Liver (tissue), 9 donors: ENCODE results near the gene SIT1. TPM values are rescaled to one million over a fixed set of nuclear protein-coding genes. Genes with fewer than 3 reads are reported as not detected.

Experiments
- DNase-seq: peaks from one replicate; pipeline ENCODE4 v3.0.0-alpha.2; 2017; ENCODE audit warnings: low spot score
- H3K27ac ChIP-seq, 2 donors: one replicate each; pipeline ENCODE4 v1.7.0; 2013; ENCODE audit warnings: inconsistent platforms in 2 of 2, low read length in 2 of 2, control low read depth in 1 of 2, low read depth in 1 of 2, mild to moderate bottlenecking in 1 of 2
- H3K27me3 ChIP-seq, 4 donors: one replicate each; pipeline versions ENCODE4 v1.6.1 to v1.7.0; 2013; ENCODE audit warnings: low read length in 3 of 4, inconsistent platforms in 1 of 4, mild to moderate bottlenecking in 1 of 4, moderate library complexity in 1 of 4; ENCODE audit not compliant: control insufficient read depth in 4 of 4, insufficient read depth in 4 of 4
- H3K36me3 ChIP-seq, 4 donors: one replicate each; pipeline versions ENCODE4 v1.6.1 to v1.7.0; 2013; ENCODE audit warnings: low read length in 3 of 4, mild to moderate bottlenecking in 3 of 4, low read depth in 1 of 4, moderate library complexity in 1 of 4; ENCODE audit not compliant: control insufficient read depth in 4 of 4, insufficient read depth in 3 of 4
- H3K4me1 ChIP-seq, 4 donors: one replicate each; pipeline versions ENCODE4 v1.6.1 to v1.7.0; 2013; ENCODE audit warnings: low read length in 3 of 4, mild to moderate bottlenecking in 3 of 4, moderate library complexity in 1 of 4; ENCODE audit not compliant: control insufficient read depth in 4 of 4, insufficient read depth in 4 of 4
- H3K4me3 ChIP-seq, 3 donors: one replicate each; pipeline versions ENCODE4 v1.6.1 to v1.7.0; 2013; ENCODE audit warnings: low read length in 3 of 3, control low read depth in 1 of 3, low read depth in 1 of 3, mild to moderate bottlenecking in 1 of 3
- H3K9ac ChIP-seq, 2 donors: one replicate each; pipeline ENCODE4 v1.7.0; 2013; ENCODE audit warnings: low read length in 2 of 2, mild to moderate bottlenecking in 2 of 2, moderate library complexity in 2 of 2, control low read depth in 1 of 2, low read depth in 1 of 2
- H3K9me3 ChIP-seq, 4 donors: one replicate each; pipeline versions ENCODE4 v1.6.1 to v1.7.0; 2013; ENCODE audit warnings: low read length in 3 of 4; ENCODE audit not compliant: control insufficient read depth in 4 of 4
- EGR1 ChIP-seq, 2 donors: IDR thresholded peaks; 2 replicates each; pipeline ENCODE4 v1.6.1; 2016 to 2018; ENCODE audit warnings: antibody characterized with exemption in 2 of 2, low read depth in 2 of 2
- GABPA ChIP-seq, 2 donors: IDR thresholded peaks in 1 of 2; conservative IDR thresholded peaks in 1 of 2; 2 replicates each; pipeline ENCODE4 v1.6.1; 2016; ENCODE audit warnings: antibody characterized with exemption in 2 of 2, mild to moderate bottlenecking in 1 of 2, moderate library complexity in 1 of 2
- HNF4A ChIP-seq, 2 donors: conservative IDR thresholded peaks; 2 replicates each; pipeline ENCODE4 v1.6.1; 2016; ENCODE audit warnings: antibody characterized with exemption in 2 of 2, mild to moderate bottlenecking in 2 of 2
- HNF4G ChIP-seq: IDR thresholded peaks from 2 replicates; pipeline ENCODE4 v1.6.1; 2016; ENCODE audit warnings: antibody characterized with exemption
- JUND ChIP-seq, 2 donors: IDR thresholded peaks; 2 replicates each; pipeline ENCODE4 v1.6.1; 2016; ENCODE audit warnings: antibody characterized with exemption in 2 of 2
- NR2F2 ChIP-seq: IDR thresholded peaks from 2 replicates; pipeline ENCODE4 v1.6.1; 2016; ENCODE audit warnings: antibody characterized with exemption
- RAD21 ChIP-seq, 2 donors: IDR thresholded peaks; 2 replicates each; pipeline ENCODE4 v1.6.1; 2016; ENCODE audit warnings: antibody characterized with exemption in 2 of 2, mild to moderate bottlenecking in 2 of 2
- RXRA ChIP-seq, 2 donors: IDR thresholded peaks; 2 replicates each; pipeline ENCODE4 v1.6.1; 2017 to 2018; ENCODE audit warnings: antibody characterized with exemption in 2 of 2, mild to moderate bottlenecking in 1 of 2
- SP1 ChIP-seq: IDR thresholded peaks from 2 replicates; pipeline ENCODE4 v1.6.1; 2018; ENCODE audit warnings: antibody characterized with exemption, mild to moderate bottlenecking
- TAF1 ChIP-seq: conservative IDR thresholded peaks from 2 replicates; pipeline ENCODE4 v1.6.1; 2016; ENCODE audit warnings: antibody characterized with exemption, mild to moderate bottlenecking
- YY1 ChIP-seq: IDR thresholded peaks from 2 replicates; pipeline ENCODE4 v1.6.1; 2016; ENCODE audit warnings: antibody characterized with exemption, mild to moderate bottlenecking
- WGBS: extraction: QIAGEN DNeasy Blood & Tissue Kit; methylation state at CpG from one replicate; pipeline ENCODE4 v1.1.7; 2013; 5-methylcytosine and 5-hydroxymethylcytosine counted together
- polyA plus RNA-seq, 2 donors: library from polyadenylated mRNA; stranded (reverse) in 1 of 2; unstranded in 1 of 2; fragments of 200-250 nt in 1 of 2; fragments of >200 nt in 1 of 2; fragmentation: Nextera tagmentation in 1 of 2; extraction: Ambion mirVana in 1 of 2; gene quantifications; one replicate each; pipeline versions ENCODE4 v1.2.1 to v1.2.3, GENCODE V29; 2013 to 2015
- total RNA-seq, 2 donors: library from RNA; depleted of rRNA; stranded (reverse); fragments of >200 nt; gene quantifications; one replicate each; pipeline ENCODE4 v1.2.3, GENCODE V29; 2014
- TF ChIP-seq, protein P1 (sequence below): IDR thresholded peaks from 2 replicates; pipeline ENCODE4 v1.6.1; 2016; ENCODE audit warnings: antibody characterized with exemption, mild to moderate bottlenecking
- TF ChIP-seq, protein P2 (sequence below): IDR thresholded peaks from 2 replicates; pipeline ENCODE4 v1.6.1; 2016; ENCODE audit warnings: antibody characterized with exemption
- TF ChIP-seq, protein P3 (sequence below): IDR thresholded peaks from 2 replicates; pipeline ENCODE4 v1.6.1; 2016; ENCODE audit warnings: antibody characterized with exemption
- TF ChIP-seq, protein P4 (sequence below): fragments of 150-350 bp; IDR thresholded peaks from 2 replicates; pipeline ENCODE4 v1.5.1; 2017; ENCODE audit warnings: improper control_type of control experiment, low read depth, low read length; ENCODE audit not compliant: missing input control
- TF ChIP-seq, protein P5 (sequence below): IDR thresholded peaks from 2 replicates; pipeline ENCODE4 v1.6.1; 2016; ENCODE audit warnings: antibody characterized with exemption
- donor health status: healthy.
- donor health status: healthy.
- donor health status: healthy.
- donor health status: healthy.
- donor health status: healthy.

SIT1 gene
- total and polyA plus RNA-seq, 4 donors: 0.17 to 1.1 (median 0.34) TPM

DNA sequence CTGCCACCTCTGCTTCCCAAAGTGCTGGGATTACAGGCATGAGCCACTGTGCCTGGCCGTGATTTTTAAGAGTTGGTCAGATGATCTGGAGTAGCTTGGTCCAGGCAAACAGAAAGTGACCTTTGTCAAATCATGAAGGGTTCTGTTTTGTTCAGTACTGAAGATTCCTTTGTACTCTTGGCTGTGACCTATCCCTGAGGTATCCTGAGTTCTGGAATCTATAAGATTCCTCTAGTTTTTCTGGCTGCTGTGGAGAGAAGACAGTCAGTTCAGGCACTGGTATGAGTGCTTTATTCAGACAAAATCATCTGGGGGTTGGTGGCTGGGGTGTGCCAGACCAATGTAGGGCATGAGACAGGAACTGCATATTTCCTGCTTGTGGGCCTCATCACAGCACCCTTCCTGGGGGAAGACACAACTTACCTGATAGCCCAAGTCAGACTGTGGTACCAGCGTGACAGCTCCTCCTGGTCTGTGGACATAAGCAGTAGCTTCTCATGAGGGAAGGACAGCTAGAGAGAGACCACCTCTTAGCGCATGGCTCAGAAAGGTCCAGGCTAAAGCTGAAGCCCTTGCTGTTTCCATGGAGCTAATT, 11.1 kb upstream of the SIT1 start:
- no peak for DNase-seq
- H3K36me3 ChIP-seq: no peaks in the 10 kb centered on the region
- WGBS: 64% methylated on average over 3 of the region's 3 CpGs
- H3K4me1 ChIP-seq: peaks cover 4 to 33% (median 12%) of the 10 kb centered on the region in 4 donors
- H3K27me3 ChIP-seq: no peaks in the 10 kb centered on the region
- peak overlapping the region; percentile 26 to 44 for H3K27ac ChIP-seq
- TF ChIP-seq SP1: peak; percentile 22
- TF ChIP-seq NR2F2: no peak
- TF ChIP-seq HNF4A (conservative IDR thresholded peaks at IDR 0.05): peak; percentile 27 to 48
- peak in 1 of 2 donors; percentile 17 for TF ChIP-seq RXRA (IDR thresholded peaks at IDR 0.05)
- H3K4me3 ChIP-seq: no peak overlapping the region
- H3K9me3 ChIP-seq: no peaks in the 10 kb centered on the region
- peak overlapping the region; percentile 1 to 26 for H3K9ac ChIP-seq

DNA sequence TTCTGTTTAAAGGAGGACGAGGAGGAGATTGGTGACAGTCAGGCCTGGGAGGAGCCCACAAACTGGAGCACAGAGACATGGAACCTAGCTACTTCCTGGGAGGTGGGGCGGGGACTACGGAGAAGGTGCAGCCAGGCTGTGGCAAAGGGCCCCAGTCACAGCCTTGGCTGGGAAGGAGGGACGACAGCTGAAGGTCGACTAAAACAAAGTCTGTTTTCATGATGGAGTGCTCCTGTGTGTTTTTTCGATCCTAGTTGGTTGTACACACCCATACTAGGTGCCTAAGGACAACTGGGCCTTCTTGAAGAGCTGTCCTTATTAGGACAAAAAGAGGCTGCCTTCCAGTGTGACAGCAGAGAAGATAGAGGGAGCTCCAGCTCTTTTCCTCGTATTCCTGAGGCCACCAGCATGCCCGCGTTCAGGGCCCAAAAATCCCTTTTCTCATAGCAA, 10.3 kb upstream of the SIT1 start:
- no peaks in the 10 kb centered on the region for H3K36me3 ChIP-seq
- H3K27ac ChIP-seq: no peak overlapping the region
- H3K4me3 ChIP-seq: no peak overlapping the region
- no peaks in the 10 kb centered on the region for H3K27me3 ChIP-seq
- H3K4me1 ChIP-seq: peaks cover 4 to 34% (median 12%) of the 10 kb centered on the region in 4 donors
- no peak for DNase-seq
- no peak overlapping the region for H3K9ac ChIP-seq
- WGBS: 71% methylated on average over 9 of the region's 9 CpGs
- no peak for TF ChIP-seq GABPA (IDR thresholded peaks at IDR 0.05 in 1 of 2, conservative IDR thresholded peaks at IDR 0.05 in 1 of 2)
- TF ChIP-seq, protein P1, sequence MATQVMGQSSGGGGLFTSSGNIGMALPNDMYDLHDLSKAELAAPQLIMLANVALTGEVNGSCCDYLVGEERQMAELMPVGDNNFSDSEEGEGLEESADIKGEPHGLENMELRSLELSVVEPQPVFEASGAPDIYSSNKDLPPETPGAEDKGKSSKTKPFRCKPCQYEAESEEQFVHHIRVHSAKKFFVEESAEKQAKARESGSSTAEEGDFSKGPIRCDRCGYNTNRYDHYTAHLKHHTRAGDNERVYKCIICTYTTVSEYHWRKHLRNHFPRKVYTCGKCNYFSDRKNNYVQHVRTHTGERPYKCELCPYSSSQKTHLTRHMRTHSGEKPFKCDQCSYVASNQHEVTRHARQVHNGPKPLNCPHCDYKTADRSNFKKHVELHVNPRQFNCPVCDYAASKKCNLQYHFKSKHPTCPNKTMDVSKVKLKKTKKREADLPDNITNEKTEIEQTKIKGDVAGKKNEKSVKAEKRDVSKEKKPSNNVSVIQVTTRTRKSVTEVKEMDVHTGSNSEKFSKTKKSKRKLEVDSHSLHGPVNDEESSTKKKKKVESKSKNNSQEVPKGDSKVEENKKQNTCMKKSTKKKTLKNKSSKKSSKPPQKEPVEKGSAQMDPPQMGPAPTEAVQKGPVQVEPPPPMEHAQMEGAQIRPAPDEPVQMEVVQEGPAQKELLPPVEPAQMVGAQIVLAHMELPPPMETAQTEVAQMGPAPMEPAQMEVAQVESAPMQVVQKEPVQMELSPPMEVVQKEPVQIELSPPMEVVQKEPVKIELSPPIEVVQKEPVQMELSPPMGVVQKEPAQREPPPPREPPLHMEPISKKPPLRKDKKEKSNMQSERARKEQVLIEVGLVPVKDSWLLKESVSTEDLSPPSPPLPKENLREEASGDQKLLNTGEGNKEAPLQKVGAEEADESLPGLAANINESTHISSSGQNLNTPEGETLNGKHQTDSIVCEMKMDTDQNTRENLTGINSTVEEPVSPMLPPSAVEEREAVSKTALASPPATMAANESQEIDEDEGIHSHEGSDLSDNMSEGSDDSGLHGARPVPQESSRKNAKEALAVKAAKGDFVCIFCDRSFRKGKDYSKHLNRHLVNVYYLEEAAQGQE: no peak
- TF ChIP-seq, protein P2, sequence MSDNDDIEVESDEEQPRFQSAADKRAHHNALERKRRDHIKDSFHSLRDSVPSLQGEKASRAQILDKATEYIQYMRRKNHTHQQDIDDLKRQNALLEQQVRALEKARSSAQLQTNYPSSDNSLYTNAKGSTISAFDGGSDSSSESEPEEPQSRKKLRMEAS: no peak
- TF ChIP-seq, protein P3, sequence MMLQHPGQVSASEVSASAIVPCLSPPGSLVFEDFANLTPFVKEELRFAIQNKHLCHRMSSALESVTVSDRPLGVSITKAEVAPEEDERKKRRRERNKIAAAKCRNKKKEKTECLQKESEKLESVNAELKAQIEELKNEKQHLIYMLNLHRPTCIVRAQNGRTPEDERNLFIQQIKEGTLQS: no peak
- no peak for TF ChIP-seq HNF4A (conservative IDR thresholded peaks at IDR 0.05)
- TF ChIP-seq, protein P4, sequence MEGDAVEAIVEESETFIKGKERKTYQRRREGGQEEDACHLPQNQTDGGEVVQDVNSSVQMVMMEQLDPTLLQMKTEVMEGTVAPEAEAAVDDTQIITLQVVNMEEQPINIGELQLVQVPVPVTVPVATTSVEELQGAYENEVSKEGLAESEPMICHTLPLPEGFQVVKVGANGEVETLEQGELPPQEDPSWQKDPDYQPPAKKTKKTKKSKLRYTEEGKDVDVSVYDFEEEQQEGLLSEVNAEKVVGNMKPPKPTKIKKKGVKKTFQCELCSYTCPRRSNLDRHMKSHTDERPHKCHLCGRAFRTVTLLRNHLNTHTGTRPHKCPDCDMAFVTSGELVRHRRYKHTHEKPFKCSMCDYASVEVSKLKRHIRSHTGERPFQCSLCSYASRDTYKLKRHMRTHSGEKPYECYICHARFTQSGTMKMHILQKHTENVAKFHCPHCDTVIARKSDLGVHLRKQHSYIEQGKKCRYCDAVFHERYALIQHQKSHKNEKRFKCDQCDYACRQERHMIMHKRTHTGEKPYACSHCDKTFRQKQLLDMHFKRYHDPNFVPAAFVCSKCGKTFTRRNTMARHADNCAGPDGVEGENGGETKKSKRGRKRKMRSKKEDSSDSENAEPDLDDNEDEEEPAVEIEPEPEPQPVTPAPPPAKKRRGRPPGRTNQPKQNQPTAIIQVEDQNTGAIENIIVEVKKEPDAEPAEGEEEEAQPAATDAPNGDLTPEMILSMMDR: peak; percentile 36
- no peak for TF ChIP-seq TAF1
- peak; percentile 63 to 69 for TF ChIP-seq RAD21 (IDR thresholded peaks at IDR 0.05)
- TF ChIP-seq HNF4G: no peak
- TF ChIP-seq, protein P5, sequence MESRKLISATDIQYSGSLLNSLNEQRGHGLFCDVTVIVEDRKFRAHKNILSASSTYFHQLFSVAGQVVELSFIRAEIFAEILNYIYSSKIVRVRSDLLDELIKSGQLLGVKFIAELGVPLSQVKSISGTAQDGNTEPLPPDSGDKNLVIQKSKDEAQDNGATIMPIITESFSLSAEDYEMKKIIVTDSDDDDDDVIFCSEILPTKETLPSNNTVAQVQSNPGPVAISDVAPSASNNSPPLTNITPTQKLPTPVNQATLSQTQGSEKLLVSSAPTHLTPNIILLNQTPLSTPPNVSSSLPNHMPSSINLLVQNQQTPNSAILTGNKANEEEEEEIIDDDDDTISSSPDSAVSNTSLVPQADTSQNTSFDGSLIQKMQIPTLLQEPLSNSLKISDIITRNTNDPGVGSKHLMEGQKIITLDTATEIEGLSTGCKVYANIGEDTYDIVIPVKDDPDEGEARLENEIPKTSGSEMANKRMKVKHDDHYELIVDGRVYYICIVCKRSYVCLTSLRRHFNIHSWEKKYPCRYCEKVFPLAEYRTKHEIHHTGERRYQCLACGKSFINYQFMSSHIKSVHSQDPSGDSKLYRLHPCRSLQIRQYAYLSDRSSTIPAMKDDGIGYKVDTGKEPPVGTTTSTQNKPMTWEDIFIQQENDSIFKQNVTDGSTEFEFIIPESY: no peak
- TF ChIP-seq EGR1 (IDR thresholded peaks at IDR 0.05; ENCODE audit: low read depth in 2 of 2): no peak
- TF ChIP-seq NR2F2: no peak
- no peak for TF ChIP-seq JUND (IDR thresholded peaks at IDR 0.05)
- no peak for TF ChIP-seq YY1
- H3K9me3 ChIP-seq: no peaks in the 10 kb centered on the region
